ENCODE measurements around the gene AGAP1. TPM values are rescaled to one million over a fixed set of nuclear protein-coding genes. Genes with fewer than 3 reads are reported as not detected.
A peak's percentile ranks its signal among the peaks of the same experiment; 100 is the strongest.

AGAP1 gene
- polyA plus RNA-seq, 2 of the 4 experiments (the other 2 are of a cell fraction) = 20.2 to 21.9 TPM

DNA sequence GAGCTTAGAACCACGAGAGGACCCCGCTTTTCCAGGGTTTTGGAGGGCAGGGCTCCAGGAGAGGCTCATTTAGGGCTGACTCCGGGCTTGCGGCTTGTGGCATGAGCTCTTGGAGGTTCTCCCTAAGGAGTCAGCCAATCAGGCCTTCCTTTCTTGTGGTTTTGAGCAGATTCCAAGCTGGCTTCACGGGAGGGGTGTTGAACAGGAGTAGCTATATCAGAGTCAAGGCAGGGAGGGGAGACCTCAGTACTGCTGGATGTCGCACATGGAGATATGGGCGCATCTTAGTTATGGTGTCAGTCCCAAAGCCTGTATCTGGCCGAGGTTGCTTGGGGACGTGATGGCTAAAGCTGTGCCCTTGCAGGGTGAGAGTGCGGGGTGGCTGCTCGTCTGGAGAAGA is 98.6 kb downstream of the AGAP1 start:
- no peak for ATAC-seq
- no peak for TF ChIP-seq ZSCAN20 (CRISPR knock-in tag; IDR thresholded peaks at IDR 0.05)
- no peak for TF ChIP-seq RCOR1 (IDR thresholded peaks at IDR 0.05; ENCODE audit: low read depth, low read length)
- no peak for TF ChIP-seq CEBPB (IDR thresholded peaks at IDR 0.05)
- no peak for TF ChIP-seq ESRRA (IDR thresholded peaks at IDR 0.05; ENCODE audit: borderline replicate concordance, low read length)
- no peak for TF ChIP-seq EHMT2 (IDR thresholded peaks at IDR 0.05; ENCODE audit: low read depth)
- no peak for TF ChIP-seq MAFK (IDR thresholded peaks at IDR 0.05; ENCODE audit: partially characterized antibody)
- TF ChIP-seq, protein P1, sequence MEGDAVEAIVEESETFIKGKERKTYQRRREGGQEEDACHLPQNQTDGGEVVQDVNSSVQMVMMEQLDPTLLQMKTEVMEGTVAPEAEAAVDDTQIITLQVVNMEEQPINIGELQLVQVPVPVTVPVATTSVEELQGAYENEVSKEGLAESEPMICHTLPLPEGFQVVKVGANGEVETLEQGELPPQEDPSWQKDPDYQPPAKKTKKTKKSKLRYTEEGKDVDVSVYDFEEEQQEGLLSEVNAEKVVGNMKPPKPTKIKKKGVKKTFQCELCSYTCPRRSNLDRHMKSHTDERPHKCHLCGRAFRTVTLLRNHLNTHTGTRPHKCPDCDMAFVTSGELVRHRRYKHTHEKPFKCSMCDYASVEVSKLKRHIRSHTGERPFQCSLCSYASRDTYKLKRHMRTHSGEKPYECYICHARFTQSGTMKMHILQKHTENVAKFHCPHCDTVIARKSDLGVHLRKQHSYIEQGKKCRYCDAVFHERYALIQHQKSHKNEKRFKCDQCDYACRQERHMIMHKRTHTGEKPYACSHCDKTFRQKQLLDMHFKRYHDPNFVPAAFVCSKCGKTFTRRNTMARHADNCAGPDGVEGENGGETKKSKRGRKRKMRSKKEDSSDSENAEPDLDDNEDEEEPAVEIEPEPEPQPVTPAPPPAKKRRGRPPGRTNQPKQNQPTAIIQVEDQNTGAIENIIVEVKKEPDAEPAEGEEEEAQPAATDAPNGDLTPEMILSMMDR (IDR thresholded peaks at IDR 0.05) = no peak
- TF ChIP-seq, protein P2, sequence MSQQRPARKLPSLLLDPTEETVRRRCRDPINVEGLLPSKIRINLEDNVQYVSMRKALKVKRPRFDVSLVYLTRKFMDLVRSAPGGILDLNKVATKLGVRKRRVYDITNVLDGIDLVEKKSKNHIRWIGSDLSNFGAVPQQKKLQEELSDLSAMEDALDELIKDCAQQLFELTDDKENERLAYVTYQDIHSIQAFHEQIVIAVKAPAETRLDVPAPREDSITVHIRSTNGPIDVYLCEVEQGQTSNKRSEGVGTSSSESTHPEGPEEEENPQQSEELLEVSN (IDR thresholded peaks at IDR 0.05; ENCODE audit: borderline replicate concordance, low read depth) = no peak
- no peak for TF ChIP-seq JUNB (IDR thresholded peaks at IDR 0.05)
- TF ChIP-seq, protein P3, sequence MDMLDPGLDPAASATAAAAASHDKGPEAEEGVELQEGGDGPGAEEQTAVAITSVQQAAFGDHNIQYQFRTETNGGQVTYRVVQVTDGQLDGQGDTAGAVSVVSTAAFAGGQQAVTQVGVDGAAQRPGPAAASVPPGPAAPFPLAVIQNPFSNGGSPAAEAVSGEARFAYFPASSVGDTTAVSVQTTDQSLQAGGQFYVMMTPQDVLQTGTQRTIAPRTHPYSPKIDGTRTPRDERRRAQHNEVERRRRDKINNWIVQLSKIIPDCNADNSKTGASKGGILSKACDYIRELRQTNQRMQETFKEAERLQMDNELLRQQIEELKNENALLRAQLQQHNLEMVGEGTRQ (IDR thresholded peaks at IDR 0.05) = no peak
- no peak for TF ChIP-seq RNF2 (IDR thresholded peaks at IDR 0.05; ENCODE audit: borderline replicate concordance, low read depth)
- TF ChIP-seq HEYL (CRISPR knock-in tag; IDR thresholded peaks at IDR 0.05) = no peak
- no peak for TF ChIP-seq FOXS1 (CRISPR knock-in tag; IDR thresholded peaks at IDR 0.05)
- H3K4me3 ChIP-seq = no peak overlapping the region
- H3K4me2 ChIP-seq = no peak overlapping the region
- peak overlapping the region in 1 of 2 experiments; percentile 52; a peak in 1 of 6 replicates for H3K27ac ChIP-seq
- DNase-seq (ENCODE audit: low read depth in 1 of 2, low spot score in 1 of 2) = no peak
- ChIA-PET POLR2A (no interaction called here), CTCF (interaction anchor here (0.8 to 9.6 kb wide), 10 partner anchors 15 to 454 kb away, joined by 3 to 205 read pairs (median 4); no protein-coding TSS in a partner anchor)
- H3K4me1 ChIP-seq = peaks cover 8% of the 10 kb centered on the region
- no peaks in the 10 kb centered on the region for H3K9me3 ChIP-seq
- WGBS (ENCODE audit: missing lambda C conversion rate) = 87% methylated on average over 11 of the region's 11 CpGs
- no peak for FAIRE-seq

DNA sequence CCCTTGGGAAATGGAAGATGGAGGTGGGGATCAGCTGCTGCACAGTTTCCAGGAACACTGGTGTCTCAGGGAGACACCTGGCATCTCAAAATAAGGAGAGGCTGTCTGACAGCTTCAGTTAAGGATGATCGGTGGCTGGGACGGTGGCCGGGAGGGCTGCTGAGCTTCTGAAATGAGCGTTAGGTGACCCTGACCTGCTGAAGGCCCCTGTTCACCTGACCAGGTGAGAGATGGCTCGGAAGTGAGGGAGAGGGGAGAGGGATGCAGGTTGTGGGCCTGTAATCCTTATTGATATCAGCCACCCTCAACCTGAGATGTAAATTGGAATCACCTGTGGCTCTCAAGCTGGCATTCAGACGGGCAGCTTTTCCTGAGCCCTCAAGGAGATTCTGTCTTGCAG is 99.0 kb downstream of the AGAP1 start:
- POLR2A ChIA-PET = no interaction called here
- peak overlapping the region in 1 of 2 experiments; percentile 52; a peak in 2 of 6 replicates for H3K27ac ChIP-seq
- no peak overlapping the region for H3K4me2 ChIP-seq
- ATAC-seq (no peak), DNase-seq (ENCODE audit: low read depth in 1 of 2, low spot score in 1 of 2) (no peak), FAIRE-seq (no peak)
- no peak for TF ChIP-seq MAFK (IDR thresholded peaks at IDR 0.05; ENCODE audit: partially characterized antibody)
- TF ChIP-seq MYC (IDR thresholded peaks at IDR 0.05; ENCODE audit: borderline replicate concordance, low read length) = no peak
- no peak for TF ChIP-seq RNF2 (IDR thresholded peaks at IDR 0.05; ENCODE audit: borderline replicate concordance, low read depth)
- TF ChIP-seq ZFP36 (IDR thresholded peaks at IDR 0.05; ENCODE audit: borderline replicate concordance, partially characterized antibody) = no peak
- TF ChIP-seq KDM1A (IDR thresholded peaks at IDR 0.05; ENCODE audit: low read depth) = no peak
- no peak for TF ChIP-seq ZC3H11A (IDR thresholded peaks at IDR 0.05)
- no peak for TF ChIP-seq NR3C1 (IDR thresholded peaks at IDR 0.05)
- no peak for TF ChIP-seq RFX5 (IDR thresholded peaks at IDR 0.05)
- no peak for TF ChIP-seq ESRRA (IDR thresholded peaks at IDR 0.05; ENCODE audit: borderline replicate concordance, low read length)
- no peak for TF ChIP-seq CBX2 (IDR thresholded peaks at IDR 0.05; ENCODE audit: borderline replicate concordance, low read depth)
- no peak for TF ChIP-seq CHD2 (IDR thresholded peaks at IDR 0.05; ENCODE audit: low read length, partially characterized antibody)
- TF ChIP-seq KDM5A (IDR thresholded peaks at IDR 0.05) = no peak
- TF ChIP-seq, protein P1 (IDR thresholded peaks at IDR 0.05) = no peak
- TF ChIP-seq, protein P4, sequence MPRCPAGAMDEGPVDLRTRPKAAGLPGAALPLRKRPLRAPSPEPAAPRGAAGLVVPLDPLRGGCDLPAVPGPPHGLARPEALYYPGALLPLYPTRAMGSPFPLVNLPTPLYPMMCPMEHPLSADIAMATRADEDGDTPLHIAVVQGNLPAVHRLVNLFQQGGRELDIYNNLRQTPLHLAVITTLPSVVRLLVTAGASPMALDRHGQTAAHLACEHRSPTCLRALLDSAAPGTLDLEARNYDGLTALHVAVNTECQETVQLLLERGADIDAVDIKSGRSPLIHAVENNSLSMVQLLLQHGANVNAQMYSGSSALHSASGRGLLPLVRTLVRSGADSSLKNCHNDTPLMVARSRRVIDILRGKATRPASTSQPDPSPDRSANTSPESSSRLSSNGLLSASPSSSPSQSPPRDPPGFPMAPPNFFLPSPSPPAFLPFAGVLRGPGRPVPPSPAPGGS (IDR thresholded peaks at IDR 0.05) = no peak
- TF ChIP-seq, protein P5, sequence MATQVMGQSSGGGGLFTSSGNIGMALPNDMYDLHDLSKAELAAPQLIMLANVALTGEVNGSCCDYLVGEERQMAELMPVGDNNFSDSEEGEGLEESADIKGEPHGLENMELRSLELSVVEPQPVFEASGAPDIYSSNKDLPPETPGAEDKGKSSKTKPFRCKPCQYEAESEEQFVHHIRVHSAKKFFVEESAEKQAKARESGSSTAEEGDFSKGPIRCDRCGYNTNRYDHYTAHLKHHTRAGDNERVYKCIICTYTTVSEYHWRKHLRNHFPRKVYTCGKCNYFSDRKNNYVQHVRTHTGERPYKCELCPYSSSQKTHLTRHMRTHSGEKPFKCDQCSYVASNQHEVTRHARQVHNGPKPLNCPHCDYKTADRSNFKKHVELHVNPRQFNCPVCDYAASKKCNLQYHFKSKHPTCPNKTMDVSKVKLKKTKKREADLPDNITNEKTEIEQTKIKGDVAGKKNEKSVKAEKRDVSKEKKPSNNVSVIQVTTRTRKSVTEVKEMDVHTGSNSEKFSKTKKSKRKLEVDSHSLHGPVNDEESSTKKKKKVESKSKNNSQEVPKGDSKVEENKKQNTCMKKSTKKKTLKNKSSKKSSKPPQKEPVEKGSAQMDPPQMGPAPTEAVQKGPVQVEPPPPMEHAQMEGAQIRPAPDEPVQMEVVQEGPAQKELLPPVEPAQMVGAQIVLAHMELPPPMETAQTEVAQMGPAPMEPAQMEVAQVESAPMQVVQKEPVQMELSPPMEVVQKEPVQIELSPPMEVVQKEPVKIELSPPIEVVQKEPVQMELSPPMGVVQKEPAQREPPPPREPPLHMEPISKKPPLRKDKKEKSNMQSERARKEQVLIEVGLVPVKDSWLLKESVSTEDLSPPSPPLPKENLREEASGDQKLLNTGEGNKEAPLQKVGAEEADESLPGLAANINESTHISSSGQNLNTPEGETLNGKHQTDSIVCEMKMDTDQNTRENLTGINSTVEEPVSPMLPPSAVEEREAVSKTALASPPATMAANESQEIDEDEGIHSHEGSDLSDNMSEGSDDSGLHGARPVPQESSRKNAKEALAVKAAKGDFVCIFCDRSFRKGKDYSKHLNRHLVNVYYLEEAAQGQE (IDR thresholded peaks at IDR 0.05) = no peak
- H3K9me3 ChIP-seq = no peaks in the 10 kb centered on the region
- 90% methylated on average over 6 of the region's 6 CpGs for WGBS (ENCODE audit: missing lambda C conversion rate)
- CTCF ChIA-PET = interaction anchor here (1.2 to 9.6 kb wide), 16 partner anchors 15 to 454 kb away, joined by 3 to 205 read pairs (median 4); no protein-coding TSS in a partner anchor
- H3K4me1 ChIP-seq = peaks cover 8% of the 10 kb centered on the region
- no peak overlapping the region for H3K4me3 ChIP-seq

Measured in A549 (cell line).